Left lobe of liver (tissue), 2 donors: ENCODE data around the gene PROK2. TPM values are rescaled to one million over a fixed set of nuclear protein-coding genes. Genes with fewer than 3 reads are reported as not detected.

ENCODE experiments used
- ATAC-seq: fragments of 200-7000 bp; cut with Tn5 transposase; one replicate; pipeline ENCODE4 v1.9.1; 2020; ENCODE audit warnings: mild to moderate bottlenecking, moderate library complexity
- DNase-seq: peaks from one replicate; pipeline ENCODE4 v3.0.0-alpha.2; 2020; ENCODE audit warnings: low spot score
- total RNA-seq: library from RNA; stranded (reverse); gene quantifications from one replicate; pipeline ENCODE4 v1.2.1, GENCODE V29; 2021
- donor health status: DM: no; HTN: no; CAD: no; lungs with moderate emphysema.
- donor health status: DM: no; HTN: yes; CAD: no.

PROK2 gene
- total RNA-seq, 1 donor from 2014 or later: 0.25 TPM

GRCh38 chr3:71751602-71752001 lies 33.3 kb downstream of the PROK2 start:
- ATAC-seq: no peak
- DNase-seq: no peak

GRCh38 chr3:71744738-71745137 lies 40.2 kb downstream of the PROK2 start:
- no peak for ATAC-seq
- no peak for DNase-seq

- ATAC-seq (no peak), DNase-seq (no peak)
Measured at GRCh38 chr3:71742621-71743020, 42.3 kb downstream of the PROK2 start.

GRCh38 chr3:71734881-71735280 lies 50.1 kb downstream of the PROK2 start:
- no peak for ATAC-seq
- no peak for DNase-seq

- ATAC-seq: no peak
- DNase-seq: no peak
Measured at GRCh38 chr3:71733319-71733718, 51.6 kb downstream of the PROK2 start.

GRCh38 chr3:71732637-71733036 lies 52.3 kb downstream of the PROK2 start:
- DNase-seq (no peak), ATAC-seq (no peak)

GRCh38 chr3:71728632-71729342 lies 56.2 kb downstream of the PROK2 start:
- DNase-seq: no peak

GRCh38 chr3:71726146-71726545 lies 58.8 kb downstream of the PROK2 start:
- ATAC-seq (no peak), DNase-seq (no peak)

More at GRCh38 chr3:71728632-71729342, 56.2 kb downstream of the PROK2 start:
- ATAC-seq: no peak

GRCh38 chr3:71725271-71725991 lies 59.5 kb downstream of the PROK2 start, which contains the start of gene EIF4E3:
Gene EIF4E3 (minus strand): TSS chr3:71725402. CDS start chr3:71725367, 35 bp downstream.
- peak; percentile 55 for DNase-seq

GRCh38 chr3:71724584-71725270 lies 60.2 kb downstream of the PROK2 start:
- peak; percentile 63 for DNase-seq

More at GRCh38 chr3:71725271-71725991, 59.5 kb downstream of the PROK2 start, which contains the start of gene EIF4E3:
- ATAC-seq: peak; percentile 69

GRCh38 chr3:71724171-71724453 lies 60.8 kb downstream of the PROK2 start:
- DNase-seq (no peak), ATAC-seq (no peak)

More at GRCh38 chr3:71724584-71725270, 60.2 kb downstream of the PROK2 start:
- ATAC-seq: peak; percentile 76

- no peak for DNase-seq
- ATAC-seq: no peak
Measured at GRCh38 chr3:71723452-71724170, 61.3 kb downstream of the PROK2 start.

- ATAC-seq: no peak
- no peak for DNase-seq
Measured at GRCh38 chr3:71722693-71723092, 62.3 kb downstream of the PROK2 start.

Other genes starting within 250 kb of the PROK2 start
- gene FOXP1, start 201.4 kb downstream of the PROK2 start, total RNA-seq: 26.1 TPM
- 7.6 TPM for gene EIF4E3, start 59.7 kb downstream of the PROK2 start, total RNA-seq
- gene GPR27, start 31.3 kb downstream of the PROK2 start, total RNA-seq: 0.10 TPM